ENCODE results near the gene TDP2. TPM values are rescaled to one million over a fixed set of nuclear protein-coding genes. Genes with fewer than 3 reads are reported as not detected.

TDP2 gene
- total and polyA plus RNA-seq, 9 of the 15 experiments (the other 6 are each of a cell fraction or from before 2014, with no cell fraction given): 27.7 to 60.1 (median 31.8) TPM

GRCh38 chr6:24648276-24648675, 18.4 kb downstream of the TDP2 start:
- H3K4me1 ChIP-seq (replicated peaks in 1 of 2; ENCODE audit: control insufficient read depth in 2 of 2, insufficient read depth in 2 of 2, low read length in 2 of 2): peaks cover 7 to 11% of the 10 kb centered on the region in 2 experiments; a peak in 4 of 5 replicates
- ATAC-seq (no peak), DNase-seq (ENCODE audit: extremely low read depth in 1 of 4, low spot score in 3 of 4) (no peak), FAIRE-seq (no peak)
- ChIA-PET CTCF (ENCODE audit: low intra/inter-chr PET ratio) (no interaction called here), POLR2A (interaction anchor here (0.7 to 2.2 kb wide), 3 partner anchors 10 to 1375 kb away, joined by 3 to 14 read pairs (median 5); no protein-coding TSS in a partner anchor)
- H3K4me3 ChIP-seq: no peak overlapping the region
- H4K20me1 ChIP-seq (replicated peaks; ENCODE audit: control insufficient read depth, insufficient read depth, low read length): no peaks in the 10 kb centered on the region
- H3K9me1 ChIP-seq (ENCODE audit: control insufficient read depth, insufficient read depth, low read length): no peaks in the 10 kb centered on the region
- H3K9me3 ChIP-seq (replicated peaks; ENCODE audit: control insufficient read depth, insufficient read depth, low read depth, low read length): no peaks in the 10 kb centered on the region
- no peak overlapping the region for H3K27ac ChIP-seq (ENCODE audit: extremely low read depth, low read depth, low read length)
- in situ Hi-C loops (cut with MboI) (no loop called here), intact Hi-C loops (cut with micrococcal nuclease) (no loop called here)
- H3K27me3 ChIP-seq (ENCODE audit: control insufficient read depth in 2 of 2, insufficient read depth in 2 of 2, low read length in 2 of 2): peaks cover 6 to 10% of the 10 kb centered on the region in 2 experiments; a peak in 3 of 5 replicates
- no TSS peak for BruUV-seq (replicated peaks)
- peak; percentile 60 for TF ChIP-seq ZNF121 (CRISPR knock-in tag; conservative IDR thresholded peaks at IDR 0.05)
- TF ChIP-seq HDAC3 (IDR thresholded peaks at IDR 0.05; ENCODE audit: borderline replicate concordance, partially characterized antibody): no peak
- H3K4me2 ChIP-seq (ENCODE audit: insufficient read depth, low read length): no peak overlapping the region
- no peaks in the 10 kb centered on the region for H3K79me2 ChIP-seq (ENCODE audit: control insufficient read depth, insufficient read depth, low read length)
- no peak overlapping the region for H3K9ac ChIP-seq (ENCODE audit: insufficient read depth in 1 of 2, low read depth in 2 of 2, low read length in 2 of 2)
- H2AFZ ChIP-seq (ENCODE audit: low read depth, low read length): no peak overlapping the region
- 59% methylated on average over 5 of the region's 5 CpGs for WGBS (ENCODE audit: insufficient coverage, low coverage, missing lambda C conversion rate)
- H3K36me3 ChIP-seq (ENCODE audit: control insufficient read depth, insufficient read depth, low read length): peaks cover 33% of the 10 kb centered on the region

DNA sequence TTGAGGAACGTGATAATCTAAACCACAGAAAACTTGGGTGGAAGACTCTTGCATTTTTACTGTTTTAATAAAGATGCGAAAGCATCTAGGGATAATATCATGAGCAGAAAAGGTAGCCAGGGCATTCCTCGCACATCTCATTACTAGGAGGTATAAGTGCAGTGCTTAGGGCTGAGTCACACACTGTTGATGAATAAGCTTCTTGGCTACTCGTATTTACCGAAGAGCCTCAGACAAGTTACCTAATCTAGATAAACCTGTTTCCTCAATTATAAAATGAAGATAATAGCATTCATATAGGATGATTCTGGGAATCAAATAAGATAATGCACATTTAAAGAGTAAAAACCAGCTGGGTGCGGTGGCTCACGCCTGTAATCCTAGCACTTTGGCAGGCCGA, 19.9 kb downstream of the TDP2 start:
- ATAC-seq (no peak), FAIRE-seq (no peak), DNase-seq (ENCODE audit: extremely low read depth in 1 of 4, low spot score in 3 of 4) (no peak)
- H3K9me3 ChIP-seq (replicated peaks; ENCODE audit: control insufficient read depth, insufficient read depth, low read depth, low read length): no peaks in the 10 kb centered on the region
- peaks cover 18% of the 10 kb centered on the region for H3K36me3 ChIP-seq (ENCODE audit: control insufficient read depth, insufficient read depth, low read length)
- peak overlapping the region; percentile 86; the same call in 1 of the 2 replicates for H2AFZ ChIP-seq (ENCODE audit: low read depth, low read length)
- in situ Hi-C loops (cut with MboI): no loop called here
- H4K20me1 ChIP-seq (replicated peaks; ENCODE audit: control insufficient read depth, insufficient read depth, low read length): no peaks in the 10 kb centered on the region
- POLR2A ChIA-PET: interaction anchor here (0.9 to 2.2 kb wide), 6 partner anchors 12 to 26 kb away, joined by 4 to 14 read pairs (median 6); partner anchors contain the start of genes ACOT13 and TDP2
- whole genome bisulfite sequencing (ENCODE audit: insufficient coverage, low coverage, missing lambda C conversion rate): 50% methylated on average over 8 of the region's 8 CpGs
- no peak overlapping the region for H3K4me3 ChIP-seq
- H3K27me3 ChIP-seq (ENCODE audit: control insufficient read depth in 2 of 2, insufficient read depth in 2 of 2, low read length in 2 of 2): peaks cover 8 to 10% of the 10 kb centered on the region in 2 experiments; a peak in 3 of 5 replicates
- H3K4me1 ChIP-seq (replicated peaks in 1 of 2; ENCODE audit: control insufficient read depth in 2 of 2, insufficient read depth in 2 of 2, low read length in 2 of 2): peaks cover 7 to 11% of the 10 kb centered on the region in 2 experiments; a peak in 4 of 5 replicates
- TF ChIP-seq KLF13 (tag; IDR thresholded peaks at IDR 0.05; ENCODE audit: borderline replicate concordance, low read depth) (no peak), RFX5 (IDR thresholded peaks at IDR 0.05; ENCODE audit: low read depth, low read length) (no peak), SMAD3 (CRISPR knock-in tag; conservative IDR thresholded peaks at IDR 0.05) (no peak), ZNF134 (CRISPR knock-in tag; conservative IDR thresholded peaks at IDR 0.05) (no peak)
- TF ChIP-seq, protein P1, sequence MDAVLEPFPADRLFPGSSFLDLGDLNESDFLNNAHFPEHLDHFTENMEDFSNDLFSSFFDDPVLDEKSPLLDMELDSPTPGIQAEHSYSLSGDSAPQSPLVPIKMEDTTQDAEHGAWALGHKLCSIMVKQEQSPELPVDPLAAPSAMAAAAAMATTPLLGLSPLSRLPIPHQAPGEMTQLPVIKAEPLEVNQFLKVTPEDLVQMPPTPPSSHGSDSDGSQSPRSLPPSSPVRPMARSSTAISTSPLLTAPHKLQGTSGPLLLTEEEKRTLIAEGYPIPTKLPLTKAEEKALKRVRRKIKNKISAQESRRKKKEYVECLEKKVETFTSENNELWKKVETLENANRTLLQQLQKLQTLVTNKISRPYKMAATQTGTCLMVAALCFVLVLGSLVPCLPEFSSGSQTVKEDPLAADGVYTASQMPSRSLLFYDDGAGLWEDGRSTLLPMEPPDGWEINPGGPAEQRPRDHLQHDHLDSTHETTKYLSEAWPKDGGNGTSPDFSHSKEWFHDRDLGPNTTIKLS (IDR thresholded peaks at IDR 0.05; ENCODE audit: borderline replicate concordance, low read depth): no peak
- no peak overlapping the region for H3K9ac ChIP-seq (ENCODE audit: insufficient read depth in 1 of 2, low read depth in 2 of 2, low read length in 2 of 2)
- H3K79me2 ChIP-seq (ENCODE audit: control insufficient read depth, insufficient read depth, low read length): no peaks in the 10 kb centered on the region
- H3K27ac ChIP-seq (ENCODE audit: extremely low read depth, low read depth, low read length): no peak overlapping the region
- intact Hi-C loops (cut with micrococcal nuclease): no loop called here
- H3K4me2 ChIP-seq (ENCODE audit: insufficient read depth, low read length): 0 out of 2 replicates have a peak overlapping the region, but pooled peaks have one; percentile 89
- CTCF ChIA-PET (ENCODE audit: low intra/inter-chr PET ratio): no interaction called here
- no peaks in the 10 kb centered on the region for H3K9me1 ChIP-seq (ENCODE audit: control insufficient read depth, insufficient read depth, low read length)
- BruUV-seq (replicated peaks): no TSS peak
